ENCODE data around the gene KIF21B.
"Not testable (repeated sequence)": the region's sequence is repeated elsewhere in the genome, so short reads cannot be mapped to it uniquely, and the experiment has no call there.

The KIF21B gene

GRCh38 chr1:200930285-200930684 lies 93.2 kb downstream of the KIF21B start:
- DNase-seq, result not testable (repeated sequence)

- no peak for DNase-seq
These were observed 93.8 kb downstream of the KIF21B start for GRCh38 chr1:200929530-200930278.

DNA sequence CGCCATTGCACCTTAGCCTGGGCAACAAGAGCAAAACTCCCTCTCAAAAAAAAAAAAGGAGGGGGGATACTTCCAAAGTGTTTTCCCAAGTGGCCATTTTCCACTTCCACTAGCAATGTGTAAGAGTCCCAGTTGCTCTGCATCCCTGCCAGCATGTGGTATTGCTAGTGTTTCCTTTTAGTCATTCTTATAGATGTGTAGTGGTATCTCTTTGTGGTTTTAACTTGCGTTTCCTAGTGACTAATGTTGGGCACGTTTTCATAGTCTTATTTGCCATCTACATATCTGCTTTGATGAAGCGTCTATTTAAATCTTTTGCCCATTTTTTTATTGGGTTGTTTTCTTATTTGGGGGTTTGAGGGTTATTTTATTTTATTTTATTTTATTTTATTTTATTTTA lies 97.7 kb downstream of the KIF21B start:
- no peak for DNase-seq

- no peak for DNase-seq
These were observed 99.9 kb downstream of the KIF21B start for GRCh38 chr1:200923601-200924000.

GRCh38 chr1:200922406-200922805 lies 101.1 kb downstream of the KIF21B start:
- no peak for DNase-seq

DNA sequence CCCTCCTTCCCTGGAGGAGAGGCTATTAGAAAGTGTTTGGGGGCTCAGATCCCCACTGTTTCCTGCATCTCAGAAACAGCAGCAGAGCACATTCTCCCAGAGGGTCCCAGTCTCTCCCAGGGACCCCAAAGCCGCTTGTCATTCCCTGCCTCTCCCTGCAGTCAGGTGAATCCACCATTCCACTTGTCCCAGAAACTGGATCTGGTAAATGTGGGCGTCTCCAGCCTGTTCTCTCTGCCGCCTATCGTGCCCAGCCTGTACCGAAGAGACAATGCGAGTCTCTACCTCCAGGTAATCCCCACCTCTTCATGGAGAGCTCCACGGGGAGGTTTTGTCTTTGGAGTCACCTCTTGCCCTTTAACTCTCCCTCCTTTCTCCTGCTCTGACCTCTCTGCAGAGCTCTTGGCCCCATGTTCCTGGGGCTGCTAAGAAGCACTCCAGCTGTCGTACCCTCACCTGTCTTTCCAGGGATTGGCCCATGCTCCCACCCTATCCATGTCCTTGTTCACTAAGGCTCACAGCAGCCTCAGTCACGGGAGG lies 101.9 kb downstream of the KIF21B start:
- no peak for DNase-seq
